T-helper 22 cell (primary cell): ENCODE results near the gene TMEM176B.
"Not testable (repeated sequence)": the region's sequence is repeated elsewhere in the genome, so short reads cannot be mapped to it uniquely, and the experiment has no call there.

Experiments used
- DNase-seq: peaks from one replicate; pipeline ENCODE4 v3.0.0-alpha.2; 2020; ENCODE audit warnings: low read depth

The TMEM176B gene

GRCh38 chr7:150790416-150791075 lies 9.6 kb downstream of the TMEM176B start:
- no peak for DNase-seq

GRCh38 chr7:150788474-150789269 lies 11.5 kb downstream of the TMEM176B start:
- no peak for DNase-seq

DNA sequence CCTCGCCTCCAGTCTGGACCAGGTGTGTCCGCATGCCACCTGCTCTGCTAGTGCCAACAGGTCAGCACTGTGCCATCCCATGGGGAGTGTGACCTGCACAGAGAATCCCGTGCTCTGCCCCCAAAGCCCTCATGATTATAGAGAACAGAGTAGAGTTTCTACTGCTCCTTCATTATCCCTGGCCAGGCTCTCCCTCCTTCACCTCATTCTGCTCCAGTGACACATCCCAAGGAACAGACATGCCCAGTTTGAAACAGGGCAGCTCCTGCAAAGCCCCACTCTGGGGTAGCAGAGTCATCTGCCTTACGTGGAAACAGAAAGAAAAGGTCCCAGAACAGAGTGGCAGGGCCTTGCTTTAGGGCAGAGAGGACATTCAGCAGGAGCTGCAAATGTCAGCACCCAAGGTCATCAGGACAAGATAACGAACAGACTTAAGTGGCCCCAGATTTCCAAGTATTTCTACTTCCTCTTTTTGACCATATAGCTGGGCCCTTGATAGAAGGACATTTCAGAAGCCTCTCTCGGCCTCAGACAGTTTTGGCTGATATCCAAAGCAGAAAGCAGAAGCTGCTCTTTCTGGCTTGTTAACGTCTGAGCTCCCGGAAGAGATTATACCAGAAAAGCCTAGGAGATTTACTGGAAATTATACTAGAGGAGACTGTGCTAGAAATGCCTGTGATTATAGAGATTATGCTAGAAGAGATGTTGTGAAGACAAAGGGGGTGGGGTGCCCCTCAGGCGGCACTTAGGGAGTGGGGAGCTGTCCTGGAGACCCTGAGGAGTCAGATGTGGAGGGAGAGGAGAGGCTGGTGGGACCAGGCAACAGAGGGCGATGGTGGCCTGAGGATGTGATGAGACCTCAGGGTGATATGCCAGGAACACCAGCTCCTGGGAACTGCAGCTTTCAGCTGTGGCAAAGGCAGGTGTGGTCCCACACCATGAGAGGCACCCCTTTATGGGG lies 12.6 kb downstream of the TMEM176B start:
- DNase-seq = no peak

GRCh38 chr7:150784954-150785353 lies 15.2 kb downstream of the TMEM176B start:
- no peak for DNase-seq

DNA sequence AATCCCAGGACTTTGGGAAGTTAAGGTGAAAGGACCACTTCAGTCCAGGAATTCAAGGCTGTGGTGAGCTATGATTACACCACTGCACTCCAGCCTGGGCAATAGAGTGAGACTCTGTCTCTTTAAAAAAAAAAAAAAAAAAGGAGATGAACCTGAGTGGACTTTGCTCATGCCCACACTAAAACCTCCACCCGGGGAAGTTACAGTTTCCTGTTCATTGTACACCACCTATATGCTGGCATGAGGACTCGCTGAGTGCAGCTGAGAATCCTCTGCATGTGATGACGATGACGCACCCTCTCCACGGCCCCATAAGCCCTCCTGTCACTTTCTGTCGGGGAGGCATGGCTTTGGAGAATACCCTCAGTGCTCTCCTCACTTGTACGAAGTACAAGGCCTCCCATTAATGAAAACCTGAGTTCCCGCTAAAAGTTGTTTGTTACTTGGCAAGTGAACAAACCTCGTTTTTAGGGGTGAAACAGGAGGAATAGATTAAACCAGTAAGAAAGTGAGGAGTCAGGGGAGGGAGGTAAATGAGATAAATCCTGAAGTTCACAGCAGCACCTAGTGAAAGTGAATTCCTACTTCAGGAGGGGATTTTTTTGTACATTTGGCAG lies 15.9 kb downstream of the TMEM176B start:
- DNase-seq = no peak

DNA sequence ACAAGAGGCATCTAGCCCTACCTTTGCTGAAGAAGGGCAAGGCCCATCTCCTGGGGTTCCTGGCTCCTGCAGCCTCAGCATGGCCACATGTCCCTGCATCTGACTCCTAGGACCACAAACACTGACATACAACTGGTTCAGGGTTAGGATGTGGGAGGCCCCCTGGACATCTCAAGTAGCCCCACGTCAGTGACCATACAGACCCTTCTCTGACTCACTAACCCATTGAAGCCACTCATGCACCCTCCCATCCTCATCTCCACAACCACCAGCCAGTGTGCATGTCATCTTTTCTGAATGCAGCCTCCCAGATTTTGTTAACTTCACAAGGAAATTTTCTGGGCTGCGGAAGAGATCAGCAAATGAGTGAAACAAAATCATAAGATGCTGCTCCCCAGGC lies 18.2 kb downstream of the TMEM176B start:
- no peak for DNase-seq

GRCh38 chr7:150781103-150781502 lies 19.1 kb downstream of the TMEM176B start:
- DNase-seq = no peak

GRCh38 chr7:150780292-150780691 lies 19.9 kb downstream of the TMEM176B start:
- no peak for DNase-seq

- peak; percentile 29 for DNase-seq
Observed at GRCh38 chr7:150778738-150779301, 21.3 kb downstream of the TMEM176B start.

GRCh38 chr7:150778014-150778737 lies 22.0 kb downstream of the TMEM176B start:
- DNase-seq = no peak

- not testable (repeated sequence) for DNase-seq
Observed at GRCh38 chr7:150774131-150774530, 26.0 kb downstream of the TMEM176B start.

GRCh38 chr7:150769768-150770167 lies 30.4 kb downstream of the TMEM176B start:
- no peak for DNase-seq

DNA sequence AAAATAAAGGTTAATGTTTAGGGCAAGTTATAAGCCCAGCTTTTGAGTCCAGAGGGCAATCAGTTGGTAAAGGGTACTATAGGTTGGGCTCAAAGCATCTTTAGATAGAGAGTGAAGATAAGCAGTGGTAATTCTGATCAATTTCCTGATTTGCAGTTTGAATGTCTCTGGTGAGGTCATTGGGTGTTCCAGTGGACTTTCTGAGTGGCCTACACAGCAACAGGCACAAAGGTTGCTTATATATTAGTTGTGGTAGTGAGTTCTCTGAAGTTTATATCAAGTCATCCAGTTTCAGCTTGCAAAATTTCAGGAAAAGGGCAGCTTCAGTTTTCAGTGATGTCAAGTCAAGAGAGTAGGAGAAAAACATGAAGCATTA lies 33.8 kb downstream of the TMEM176B start:
- DNase-seq = no peak

DNA sequence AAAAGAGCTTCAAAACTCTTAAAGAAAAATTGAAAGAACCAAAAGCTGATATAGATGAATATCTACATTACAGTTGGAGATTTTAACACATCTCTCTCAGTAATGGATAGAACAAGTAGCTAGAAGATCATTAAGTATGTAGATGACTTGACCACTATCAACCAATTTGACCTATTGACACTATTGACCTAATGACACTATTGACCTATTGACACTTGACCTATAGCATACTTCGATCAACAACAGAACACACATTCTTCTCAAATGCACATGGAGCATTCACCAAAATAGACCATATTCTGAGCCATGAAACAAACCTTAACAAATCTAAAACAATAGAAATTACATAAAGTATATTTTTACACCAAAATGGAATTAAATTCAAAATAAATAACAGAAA lies 40.7 kb downstream of the TMEM176B start:
- DNase-seq = no peak

GRCh38 chr7:150756858-150757257 lies 43.3 kb downstream of the TMEM176B start:
- DNase-seq = no peak

DNA sequence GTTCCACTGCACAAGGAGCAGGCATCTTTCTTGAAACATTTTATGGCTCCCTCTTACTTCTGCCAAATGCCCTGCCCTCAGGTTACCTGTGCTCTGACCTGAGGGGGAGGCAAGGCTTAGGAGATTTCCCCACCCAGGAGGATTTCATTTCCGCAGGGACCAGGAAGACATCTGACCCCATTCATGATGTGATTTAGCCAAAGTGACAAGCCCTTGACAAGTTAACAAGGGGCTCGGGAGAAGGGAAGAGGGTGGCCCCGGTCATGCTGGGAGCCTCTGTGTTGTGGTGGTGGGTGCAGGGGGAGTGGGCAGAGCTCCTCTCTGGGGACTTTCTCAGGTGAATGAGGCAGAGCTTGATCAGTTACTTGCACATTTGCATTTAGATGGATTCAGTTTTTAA lies 44.0 kb downstream of the TMEM176B start:
- DNase-seq = no peak

GRCh38 chr7:150755473-150756099 lies 44.6 kb downstream of the TMEM176B start:
- DNase-seq = peak; percentile 69

DNA sequence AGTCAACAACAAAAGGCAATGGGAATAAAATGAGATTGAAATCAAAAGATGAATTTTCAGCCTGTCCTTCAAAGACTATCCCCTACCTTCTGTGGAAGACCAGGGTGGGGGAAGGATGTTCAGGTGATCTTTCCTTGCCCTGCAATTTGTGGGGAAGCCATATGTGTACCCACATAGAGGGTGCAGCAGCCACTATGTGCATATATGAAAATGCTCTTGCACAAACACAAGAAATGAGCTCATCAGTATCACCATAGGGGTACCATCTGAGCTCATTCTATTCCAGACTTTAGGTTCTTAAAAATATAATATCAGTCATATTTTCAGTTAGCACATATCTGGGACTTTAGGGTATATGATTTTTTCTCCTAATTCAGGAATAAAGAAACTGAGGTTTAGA lies 45.2 kb downstream of the TMEM176B start:
- no peak for DNase-seq

DNA sequence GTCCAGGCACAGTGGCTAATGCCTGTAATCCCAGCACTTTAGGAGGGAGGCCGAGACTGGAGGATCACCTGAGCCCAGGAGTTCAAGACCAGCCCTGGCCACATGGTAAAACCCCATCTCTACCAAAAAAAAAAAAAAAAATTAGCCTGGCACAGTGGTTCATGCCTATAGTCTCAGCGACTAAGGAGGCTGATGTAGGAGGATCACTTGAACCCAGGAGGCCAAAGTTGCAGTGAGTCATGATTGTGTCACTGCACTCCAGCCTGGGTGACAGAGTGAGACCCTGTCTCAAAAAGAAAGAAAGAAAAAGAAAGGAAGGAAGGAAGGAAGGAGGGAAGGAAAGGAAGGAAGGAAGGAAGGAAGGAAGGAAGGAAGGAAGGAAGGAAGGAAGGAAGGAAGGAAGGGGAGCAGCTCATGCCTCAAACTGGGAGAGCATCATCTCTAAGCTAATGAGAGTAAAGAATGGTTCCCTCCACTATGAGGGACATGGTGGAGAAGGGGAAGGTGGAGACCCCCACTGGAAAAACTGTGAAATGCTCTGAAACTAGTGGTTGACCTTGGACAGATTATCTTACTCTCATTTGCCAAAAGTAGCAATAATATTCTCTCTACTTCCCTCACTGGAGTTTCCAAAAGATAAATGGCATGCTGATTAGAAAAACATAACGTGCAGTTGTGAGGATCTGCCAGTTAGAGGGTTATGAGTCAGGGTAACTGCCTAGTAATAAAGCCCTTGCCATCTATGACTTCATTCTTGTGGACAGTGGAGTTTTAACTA lies 46.1 kb downstream of the TMEM176B start:
- no peak for DNase-seq

DNA sequence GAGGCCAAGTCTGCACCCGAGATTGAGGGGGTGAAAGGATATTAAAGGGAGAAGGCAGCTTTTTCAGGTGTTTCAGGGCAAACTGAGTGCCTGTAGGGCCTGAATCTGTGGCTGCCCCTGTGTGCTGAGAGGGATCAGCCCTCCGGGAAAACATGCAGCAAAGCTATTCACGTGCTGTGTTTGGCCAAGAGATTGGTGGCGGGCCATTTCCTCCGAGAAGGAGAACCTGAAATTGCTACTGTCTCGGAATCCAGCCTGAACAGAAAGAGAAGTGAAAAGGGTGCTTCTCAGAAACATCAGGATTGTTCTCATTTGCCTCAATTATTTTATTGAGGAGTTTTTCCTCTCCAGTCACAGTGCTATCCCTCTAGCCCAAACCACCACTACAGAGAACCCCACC lies 46.9 kb downstream of the TMEM176B start:
- no peak for DNase-seq
